Measurements from ENCODE around the gene CBX8. TPM values are rescaled to one million over a fixed set of nuclear protein-coding genes. Genes with fewer than 3 reads are reported as not detected.

The CBX8 gene
- total and polyA plus RNA-seq, 2 of the 13 experiments (the other 11 are each of a cell fraction or from before 2014, with no cell fraction given): 0.34 to 12.6 TPM

- TF ChIP-seq JUN (CRISPR knock-in tag; IDR thresholded peaks at IDR 0.05) (no peak), RARA (CRISPR knock-in tag; IDR thresholded peaks at IDR 0.05) (no peak), ZNF296 (CRISPR knock-in tag; conservative IDR thresholded peaks at IDR 0.05) (no peak), ATF1 (CRISPR knock-in tag; IDR thresholded peaks at IDR 0.05) (no peak), KAT7 (CRISPR knock-in tag; IDR thresholded peaks at IDR 0.05; ENCODE audit: borderline replicate concordance) (0 out of 2 replicates have a peak, but pooled peaks have one; percentile 50), CTCF (CRISPR knock-in tag; IDR thresholded peaks at IDR 0.05) (no peak; the same call in 1 of the 2 replicates), NPAS2 (CRISPR knock-in tag; IDR thresholded peaks at IDR 0.05; ENCODE audit: borderline replicate concordance) (no peak), THAP8 (CRISPR knock-in tag; IDR thresholded peaks at IDR 0.05; ENCODE audit: borderline replicate concordance) (no peak), TFAP4 (IDR thresholded peaks at IDR 0.05; ENCODE audit: borderline replicate concordance, low read depth) (peak; percentile 48; the same call in 1 of the 2 replicates), PPARG (CRISPR knock-in tag; conservative IDR thresholded peaks at IDR 0.05) (no peak), ZNF414 (CRISPR knock-in tag; IDR thresholded peaks at IDR 0.05) (no peak), HNF1B (CRISPR knock-in tag; IDR thresholded peaks at IDR 0.05) (0 out of 2 replicates have a peak, but pooled peaks have one; percentile 1), ZBTB10 (CRISPR knock-in tag; IDR thresholded peaks at IDR 0.05; ENCODE audit: borderline replicate concordance) (no peak), SNAPC5 (CRISPR knock-in tag; IDR thresholded peaks at IDR 0.05; ENCODE audit: borderline replicate concordance) (no peak), YY1 (IDR thresholded peaks at IDR 0.05; ENCODE audit: insufficient read depth, insufficient replicate concordance, low read depth, low read length) (no peak), ZNF792 (CRISPR knock-in tag; IDR thresholded peaks at IDR 0.05) (no peak), ZGPAT (CRISPR knock-in tag; IDR thresholded peaks at IDR 0.05) (no peak; the same call in 1 of the 2 replicates)
These were observed 38.6 kb upstream of the CBX8 start (continued) for GRCh38 chr17:79835470-79835899.

All from HepG2 (cell line).